K562 (cell line): Measurements from ENCODE around the gene MPC1. TPM values are rescaled to one million over a fixed set of nuclear protein-coding genes. Genes with fewer than 3 reads are reported as not detected.

Experiments used
- ATAC-seq: fragments of 200-7000 bp; cut with Tn5 transposase; 3 replicates; pipeline ENCODE4 v1.9.1; 2020; ENCODE audit warnings: moderate library complexity
- BruUV-seq: library from RNA; stranded (reverse); fragments of 400-500 nt; replicated peaks from 2 replicates; lab custom pipeline; 2021; lab: Mats Ljungman, UMichigan
- CTCF ChIA-PET: fragments of 300-600 bp; formaldehyde crosslinking; extraction: SDS; loops from one replicate; lab custom pipeline; 2021; ENCODE audit warnings: low intra/inter-chr PET ratio; lab: Yijun Ruan, JAX
- POLR2A ChIA-PET: fragments of 300-600, 350-650 bp; sonication (Branson Sonifier 250); formaldehyde crosslinking; extraction: SDS; loops from one replicate; lab custom pipeline; 2021; ENCODE audit warnings: antibody characterized with exemption, inconsistent platforms; lab: Yijun Ruan, JAX
- DNase-seq, 4 experiments: peaks; one replicate each; pipeline versions ENCODE4 v3.0.0 to v3.0.0-alpha.2; 2011 to 2018; ENCODE audit warnings: low spot score in 3 of 4, mixed read lengths in 3 of 4; ENCODE audit errors: extremely low read depth in 1 of 4
- FAIRE-seq: peaks from 2 replicates; lab custom pipeline; 2011; peaks lifted over from hg19 to GRCh38; lab: Jason Lieb, UNC
- H2AFZ ChIP-seq: 2 replicates; pipeline ENCODE4 v1.6.0; 2011; ENCODE audit warnings: low read depth, low read length, control low read depth, inconsistent platforms
- H3K27ac ChIP-seq: fragments of 200-600 bp; 3 replicates; pipeline ENCODE4 v1.8.0; 2011; ENCODE audit warnings: low read depth, mild to moderate bottlenecking, control low read depth, inconsistent platforms, low read length, moderate library complexity, mixed read lengths; ENCODE audit errors: extremely low read depth
- H3K27me3 ChIP-seq, 2 experiments: fragments of 300-600 bp in 1 of 2; 2 replicates in 1 of 2; 3 replicates in 1 of 2; pipeline versions ENCODE4 v1.6.0 to v1.8.0; 2011; ENCODE audit warnings: inconsistent platforms in 2 of 2, low read length in 2 of 2, mild to moderate bottlenecking in 1 of 2, mixed read lengths in 1 of 2, moderate library complexity in 1 of 2; ENCODE audit not compliant: control insufficient read depth in 2 of 2, insufficient read depth in 2 of 2
- H3K36me3 ChIP-seq: fragments of 300-600 bp; 3 replicates; pipeline ENCODE4 v1.8.0; 2011; ENCODE audit warnings: mild to moderate bottlenecking, low read length, inconsistent platforms; ENCODE audit not compliant: control insufficient read depth, insufficient read depth
- H3K4me1 ChIP-seq, 2 experiments: fragments of 200-600 bp in 1 of 2; replicated peaks in 1 of 2; 2 replicates in 1 of 2; 3 replicates in 1 of 2; pipeline versions ENCODE4 v1.5.1 to v1.8.0; 2011; ENCODE audit warnings: inconsistent platforms in 2 of 2, low read length in 2 of 2, mild to moderate bottlenecking in 1 of 2, mixed read lengths in 1 of 2, moderate library complexity in 1 of 2; ENCODE audit not compliant: control insufficient read depth in 2 of 2, insufficient read depth in 2 of 2
- H3K4me2 ChIP-seq: 2 replicates; pipeline ENCODE4 v1.6.1; 2011; ENCODE audit warnings: low read length, control low read depth, inconsistent platforms, mixed read lengths; ENCODE audit not compliant: insufficient read depth
- H3K4me3 ChIP-seq: fragments of 200-600 bp; sonication (generic), shearing (Covaris generic); 2 replicates; pipeline ENCODE4 v1.5.1; 2016; ENCODE audit warnings: control low read depth, inconsistent platforms
- H3K79me2 ChIP-seq: fragments of 200-600 bp; 3 replicates; pipeline ENCODE4 v1.8.0; 2011; ENCODE audit warnings: low read length, inconsistent platforms; ENCODE audit not compliant: control insufficient read depth, insufficient read depth
- H3K9ac ChIP-seq, 2 experiments: 2 replicates each; pipeline versions ENCODE4 v1.6.0 to v1.6.1; 2011; ENCODE audit warnings: low read depth in 2 of 2, low read length in 2 of 2, control low read depth in 1 of 2, inconsistent platforms in 1 of 2, mild to moderate bottlenecking in 1 of 2, mixed read lengths in 1 of 2; ENCODE audit not compliant: insufficient read depth in 1 of 2
- H3K9me1 ChIP-seq: one replicate; pipeline ENCODE4 v1.6.0; 2011; ENCODE audit warnings: inconsistent platforms, mild to moderate bottlenecking, low read length, moderate library complexity; ENCODE audit not compliant: control insufficient read depth, insufficient read depth
- H3K9me3 ChIP-seq: replicated peaks from 2 replicates; pipeline ENCODE4 v1.5.1; 2011; ENCODE audit warnings: low read depth, low read length, inconsistent platforms; ENCODE audit not compliant: control insufficient read depth, insufficient read depth
- H4K20me1 ChIP-seq: replicated peaks from 2 replicates; pipeline ENCODE4 v1.6.1; 2011; ENCODE audit warnings: low read length, inconsistent platforms, mixed read lengths; ENCODE audit not compliant: control insufficient read depth, insufficient read depth
- CBX1 ChIP-seq: sonication (generic); IDR thresholded peaks from 2 replicates; pipeline ENCODE4 v1.6.1; 2016; ENCODE audit warnings: antibody characterized with exemption, low read depth, mild to moderate bottlenecking
- CREB5 ChIP-seq: fragments of 250-450 bp; sonication (Bioruptor Pico); IDR thresholded peaks from 2 replicates; pipeline ENCODE4 v1.5.0; 2020; ENCODE audit warnings: mild to moderate bottlenecking
- DMBX1 ChIP-seq: fragments of 250-450 bp; sonication (Bioruptor Pico); IDR thresholded peaks from 2 replicates; pipeline ENCODE4 v1.8.0; 2022; ENCODE audit warnings: inconsistent platforms, mild to moderate bottlenecking, moderate library complexity, borderline replicate concordance
- FIP1L1 ChIP-seq: fragments of 200-400 bp; formaldehyde crosslinking; IDR thresholded peaks from 2 replicates; pipeline ENCODE4 v1.6.1; 2018; ENCODE audit warnings: mild to moderate bottlenecking, low read depth, low read length; ENCODE audit not compliant: poor library complexity, severe bottlenecking
- GTF2B ChIP-seq: IDR thresholded peaks from 2 replicates; pipeline ENCODE4 v1.6.1; 2011; ENCODE audit not compliant: insufficient read length; ENCODE audit errors: extremely low read depth
- HDAC2 ChIP-seq: fragments of 450-650 bp; IDR thresholded peaks from 2 replicates; pipeline ENCODE4 v1.6.1; 2016; ENCODE audit warnings: mild to moderate bottlenecking
- MLLT1 ChIP-seq, 2 experiments: fragments of 450-650 bp; IDR thresholded peaks; 2 replicates each; pipeline ENCODE4 v1.6.1; 2016
- PRDM10 ChIP-seq: fragments of 450-650 bp; IDR thresholded peaks from 2 replicates; pipeline ENCODE4 v1.6.1; 2018; ENCODE audit not compliant: partially characterized antibody
- RBFOX2 ChIP-seq: fragments of 200-400 bp; formaldehyde crosslinking; IDR thresholded peaks from 2 replicates; pipeline ENCODE4 v1.6.1; 2017; ENCODE audit warnings: low read depth, mild to moderate bottlenecking, low read length, moderate library complexity
- SRF ChIP-seq, 2 experiments: fragments of 250-450, 450-650 bp in 1 of 2; sonication (Bioruptor Pico) in 1 of 2; sonication (generic) in 1 of 2; formaldehyde crosslinking; IDR thresholded peaks; 2 replicates each; pipeline versions ENCODE4 v1.5.0 to v1.5.1; 2020 to 2022; ENCODE audit warnings: mild to moderate bottlenecking in 1 of 2, missing genetic modification reagents in 1 of 2
- THAP7 ChIP-seq: fragments of 250-450 bp; sonication (Bioruptor Pico); IDR thresholded peaks from 2 replicates; pipeline ENCODE4 v1.5.0; 2021
- TRIM24 ChIP-seq, 2 experiments: fragments of 450-650 bp; IDR thresholded peaks; 2 replicates each; pipeline ENCODE4 v1.6.1; 2016
- ZNF175 ChIP-seq: fragments of 200-800 bp; sonication (Bioruptor generic); IDR thresholded peaks from 2 replicates; pipeline ENCODE4 v1.6.1; 2016; ENCODE audit warnings: low read depth, mild to moderate bottlenecking, missing genetic modification characterization, missing compliant biosample characterization
- ZNF384 ChIP-seq: IDR thresholded peaks from 2 replicates; pipeline ENCODE4 v1.6.1; 2012; ENCODE audit warnings: low read depth, low read length, improper control_type of control experiment
- ZNF764 ChIP-seq: fragments of 250-450 bp; sonication (Bioruptor Pico); IDR thresholded peaks from 2 replicates; pipeline ENCODE4 v1.4.0; 2020; ENCODE audit warnings: low read depth, mild to moderate bottlenecking, moderate library complexity
- ZNF830 ChIP-seq: fragments of 250-450 bp; sonication (Bioruptor Pico); IDR thresholded peaks from 2 replicates; pipeline ENCODE4 v1.5.0; 2021; ENCODE audit warnings: mild to moderate bottlenecking
- WGBS: fragments of 100-300 bp; shearing (Covaris generic); methylation state at CpG from one replicate; pipeline ENCODE4 v1.1.6; 2016; ENCODE audit warnings: low coverage, mixed read lengths; ENCODE audit not compliant: insufficient coverage; ENCODE audit errors: missing lambda C conversion rate; 5-methylcytosine and 5-hydroxymethylcytosine counted together
- in situ Hi-C: fragments of 300-500 bp; cut with MboI; formaldehyde crosslinking; loops from 4 replicates; pipeline ENCODE4 v1.15.0; 2018; ENCODE audit warnings: inconsistent platforms, mixed read lengths
- intact Hi-C: fragments of 100-400 bp; cut with micrococcal nuclease; formaldehyde crosslinking; loops from 2 replicates; pipeline ENCODE4 v1.14.2; 2022
- polyA plus RNA-seq, 8 experiments: library from polyadenylated mRNA; depleted of rRNA in 4 of 8; stranded (reverse) in 5 of 8; unstranded in 3 of 8; fragments of >200 nt; fragmentation: Nextera tagmentation in 2 of 8; fragmentation: Illumina TruSeq in 1 of 8; extraction: Ambion mirVana in 2 of 8; extraction: Trizol in 1 of 8; gene quantifications; 2 replicates each; pipeline versions ENCODE4 v1.2.1 to v1.2.3, GENCODE V29; 2011 to 2014; ENCODE audit warnings: inconsistent platforms in 1 of 8, missing spikeins in 1 of 8
- total RNA-seq, 7 experiments: library from RNA; depleted of rRNA in 6 of 7; stranded (reverse); fragments of >200 nt in 6 of 7; fragmentation: Illumina TruSeq in 2 of 7; extraction: Trizol in 2 of 7; gene quantifications; 2 replicates each; pipeline versions ENCODE4 v1.2.1 to v1.2.3, GENCODE V29; 2011 to 2021; ENCODE audit warnings: low replicate concordance in 1 of 7

Gene MPC1
- total and polyA plus RNA-seq, 9 of the 15 experiments (the other 6 are each of a cell fraction or from before 2014, with no cell fraction given), result 78.6 to 185 (median 138) TPM

- no peak overlapping the region for H3K9ac ChIP-seq
- no peaks in the 10 kb centered on the region for H4K20me1 ChIP-seq
- 89% methylated on average over 6 of the region's 6 CpGs for WGBS
- FAIRE-seq (no peak), DNase-seq (no peak), ATAC-seq (no peak)
- no peaks in the 10 kb centered on the region for H3K9me1 ChIP-seq
- H3K9me3 ChIP-seq, result no peaks in the 10 kb centered on the region
- BruUV-seq, result no TSS peak
- H3K79me2 ChIP-seq, result no peaks in the 10 kb centered on the region
- intact Hi-C loops, result no loop called here
- H2AFZ ChIP-seq, result no peak overlapping the region
- CTCF ChIA-PET, result no interaction called here
- H3K27me3 ChIP-seq, result no peaks in the 10 kb centered on the region
- in situ Hi-C loops, result no loop called here
- H3K27ac ChIP-seq, result no peak overlapping the region
- no peak overlapping the region for H3K4me2 ChIP-seq
- no peak overlapping the region for H3K4me3 ChIP-seq
- peaks cover 44% of the 10 kb centered on the region; the same call in 2 of the 3 replicates for H3K36me3 ChIP-seq
- POLR2A ChIA-PET, result interaction anchor here (0.9 kb wide), 1 partner anchor 16 kb away, joined by 4 read pairs; no protein-coding TSS in a partner anchor
- no peaks in the 10 kb centered on the region; a peak in 1 of 5 replicates for H3K4me1 ChIP-seq
- TF ChIP-seq TRIM24 (IDR thresholded peaks at IDR 0.05) (no peak), PRDM10 (no peak), ZNF175 (CRISPR knock-in tag) (no peak), SRF (CRISPR knock-in tag; IDR thresholded peaks at IDR 0.05) (no peak), CBX1 (no peak), HDAC2 (no peak), GTF2B (no peak), DMBX1 (no peak), ZNF764 (no peak), RBFOX2 (no peak), ZNF830 (CRISPR knock-in tag) (no peak), THAP7 (CRISPR knock-in tag) (no peak), CREB5 (CRISPR knock-in tag) (no peak), FIP1L1 (no peak), MLLT1 (IDR thresholded peaks at IDR 0.05) (no peak), ZNF384 (no peak)
Observed at GRCh38 chr6:166365806-166366205, 16.9 kb downstream of the MPC1 start.
